SK-N-SH treated with all-trans-retinoic acid at 6 μM for 48 hours (cell line): ENCODE measurements around the gene JPH3.

ENCODE experiments used
- ATAC-seq: fragments of 200-7000 bp; cut with Tn5 transposase; 3 replicates; pipeline ENCODE4 v1.9.1; 2020; ENCODE audit warnings: mild to moderate bottlenecking, moderate library complexity
- ARNTL ChIP-seq: fragments of 450-650 bp; formaldehyde crosslinking; IDR thresholded peaks from 2 replicates; pipeline ENCODE4 v1.5.0; 2020; ENCODE audit warnings: low read depth, mild to moderate bottlenecking, moderate library complexity, borderline replicate concordance
- BACH2 ChIP-seq: fragments of 250-450 bp; sonication (Bioruptor Pico); IDR thresholded peaks from 2 replicates; pipeline ENCODE4 v1.9.0; 2021; ENCODE audit warnings: mild to moderate bottlenecking, borderline replicate concordance
- CSDC2 ChIP-seq: fragments of 250-450 bp; sonication (Bioruptor Pico); IDR thresholded peaks from 2 replicates; pipeline ENCODE4 v1.5.0; 2020; ENCODE audit warnings: mild to moderate bottlenecking, moderate library complexity
- ESRRG ChIP-seq: fragments of 250-450 bp; sonication (Bioruptor Pico); IDR thresholded peaks from 2 replicates; pipeline ENCODE4 v1.6.1; 2021; ENCODE audit warnings: mild to moderate bottlenecking
- GLIS3 ChIP-seq: fragments of 250-450 bp; sonication (Bioruptor Pico); IDR thresholded peaks from 2 replicates; pipeline ENCODE4 v1.5.0; 2020; ENCODE audit warnings: mild to moderate bottlenecking, moderate library complexity
- ISL1 ChIP-seq: fragments of 250-450 bp; sonication (Bioruptor Pico); IDR thresholded peaks from 2 replicates; pipeline ENCODE4 v2.1.2; 2022; ENCODE audit warnings: mild to moderate bottlenecking, moderate library complexity
- OSR1 ChIP-seq: fragments of 250-450 bp; sonication (Bioruptor Pico); IDR thresholded peaks from 2 replicates; pipeline ENCODE4 v1.8.0; 2022; ENCODE audit warnings: moderate library complexity, mild to moderate bottlenecking, inconsistent platforms
- PPARA ChIP-seq: fragments of 250-450 bp; sonication (Bioruptor Pico); IDR thresholded peaks from 2 replicates; pipeline ENCODE4 v1.5.0; 2020; ENCODE audit warnings: mild to moderate bottlenecking, borderline replicate concordance
- RARB ChIP-seq: fragments of 250-450 bp; sonication (Bioruptor Pico); IDR thresholded peaks from 2 replicates; pipeline ENCODE4 v1.8.0; 2021; ENCODE audit warnings: mild to moderate bottlenecking, moderate library complexity
- TCF4 ChIP-seq: fragments of 250-450 bp; sonication (Bioruptor Pico); IDR thresholded peaks from 2 replicates; pipeline ENCODE4 v1.8.0; 2021; ENCODE audit warnings: mild to moderate bottlenecking, moderate library complexity, borderline replicate concordance
- ZC3H10 ChIP-seq: fragments of 250-450 bp; sonication (Bioruptor Pico); IDR thresholded peaks from 2 replicates; pipeline ENCODE4 v1.5.1; 2021; ENCODE audit warnings: mild to moderate bottlenecking, moderate library complexity
- ZFP3 ChIP-seq: fragments of 250-450 bp; sonication (Bioruptor Pico); IDR thresholded peaks from 2 replicates; pipeline ENCODE4 v1.5.0; 2020; ENCODE audit warnings: mild to moderate bottlenecking, moderate library complexity
- ZNF565 ChIP-seq: fragments of 450-650 bp; formaldehyde crosslinking; conservative IDR thresholded peaks from 2 replicates; pipeline ENCODE4 v1.5.0; 2020; ENCODE audit warnings: low read depth, mild to moderate bottlenecking, moderate library complexity
- ZNF8 ChIP-seq: fragments of 450-650 bp; formaldehyde crosslinking; IDR thresholded peaks from 2 replicates; pipeline ENCODE4 v1.5.0; 2020; ENCODE audit warnings: mild to moderate bottlenecking, moderate library complexity
- TF ChIP-seq, protein P1 (sequence below): fragments of 250-450 bp; sonication (Bioruptor Pico); IDR thresholded peaks from 2 replicates; pipeline ENCODE4 v1.5.1; 2020; ENCODE audit warnings: low read depth, mild to moderate bottlenecking, moderate library complexity
- TF ChIP-seq, protein P2 (sequence below): fragments of 250-450 bp; sonication (Bioruptor Pico); IDR thresholded peaks from 2 replicates; pipeline ENCODE4 v1.5.0; 2020; ENCODE audit warnings: mild to moderate bottlenecking, moderate library complexity
- TF ChIP-seq, protein P3 (sequence below): fragments of 250-450 bp; sonication (Bioruptor Pico); IDR thresholded peaks from 2 replicates; pipeline ENCODE4 v1.5.1; 2021; ENCODE audit warnings: mild to moderate bottlenecking, moderate library complexity
- TF ChIP-seq, protein P4 (sequence below): fragments of 250-450 bp; sonication (Bioruptor Pico); IDR thresholded peaks from 2 replicates; pipeline ENCODE4 v1.8.0; 2020; ENCODE audit warnings: mild to moderate bottlenecking, moderate library complexity, borderline replicate concordance
- TF ChIP-seq, protein P5 (sequence below): fragments of 250-450 bp; sonication (Bioruptor Pico); IDR thresholded peaks from 2 replicates; pipeline ENCODE4 v1.8.0; 2021; ENCODE audit warnings: low read depth, mild to moderate bottlenecking, moderate library complexity, borderline replicate concordance

The JPH3 gene

DNA sequence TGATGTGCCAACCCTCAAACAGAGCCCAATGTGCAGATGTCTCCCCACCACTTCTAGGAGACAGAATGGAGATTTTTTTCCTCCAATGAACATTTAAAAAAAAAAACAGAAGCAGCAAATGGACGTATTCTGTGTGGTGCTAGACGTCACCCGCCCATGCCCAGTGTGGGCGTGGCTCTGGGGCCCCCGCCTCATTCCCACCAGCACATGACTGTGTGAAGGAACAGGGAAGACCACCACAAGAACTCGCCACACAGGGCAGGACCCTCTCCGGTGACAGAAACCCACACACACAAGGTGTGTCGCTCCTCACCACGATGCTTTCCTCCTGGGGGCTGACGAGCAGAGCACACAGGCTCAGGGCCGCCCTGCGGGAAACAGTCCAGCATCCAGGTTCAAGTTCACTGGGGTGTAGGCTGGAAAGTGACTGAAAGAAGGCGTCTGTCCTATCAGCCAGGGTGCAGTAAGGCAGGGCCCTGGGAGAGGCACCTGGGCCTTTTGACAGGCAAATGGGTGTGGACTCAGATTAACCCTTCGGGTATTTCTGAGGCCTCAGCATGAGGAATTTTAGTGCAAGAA is 110.0 kb downstream of the JPH3 start:
- no peak for ATAC-seq
- TF ChIP-seq, protein P1, sequence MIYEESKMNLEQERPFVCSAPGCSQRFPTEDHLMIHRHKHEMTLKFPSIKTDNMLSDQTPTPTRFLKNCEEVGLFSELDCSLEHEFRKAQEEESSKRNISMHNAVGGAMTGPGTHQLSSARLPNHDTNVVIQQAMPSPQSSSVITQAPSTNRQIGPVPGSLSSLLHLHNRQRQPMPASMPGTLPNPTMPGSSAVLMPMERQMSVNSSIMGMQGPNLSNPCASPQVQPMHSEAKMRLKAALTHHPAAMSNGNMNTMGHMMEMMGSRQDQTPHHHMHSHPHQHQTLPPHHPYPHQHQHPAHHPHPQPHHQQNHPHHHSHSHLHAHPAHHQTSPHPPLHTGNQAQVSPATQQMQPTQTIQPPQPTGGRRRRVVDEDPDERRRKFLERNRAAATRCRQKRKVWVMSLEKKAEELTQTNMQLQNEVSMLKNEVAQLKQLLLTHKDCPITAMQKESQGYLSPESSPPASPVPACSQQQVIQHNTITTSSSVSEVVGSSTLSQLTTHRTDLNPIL (CRISPR knock-in tag), result no peak
- TF ChIP-seq ZC3H10 (CRISPR knock-in tag) (no peak), ISL1 (CRISPR knock-in tag) (no peak), CSDC2 (no peak), PPARA (CRISPR knock-in tag) (no peak), OSR1 (CRISPR knock-in tag) (no peak), TCF4 (CRISPR knock-in tag) (no peak)
- TF ChIP-seq, protein P2, sequence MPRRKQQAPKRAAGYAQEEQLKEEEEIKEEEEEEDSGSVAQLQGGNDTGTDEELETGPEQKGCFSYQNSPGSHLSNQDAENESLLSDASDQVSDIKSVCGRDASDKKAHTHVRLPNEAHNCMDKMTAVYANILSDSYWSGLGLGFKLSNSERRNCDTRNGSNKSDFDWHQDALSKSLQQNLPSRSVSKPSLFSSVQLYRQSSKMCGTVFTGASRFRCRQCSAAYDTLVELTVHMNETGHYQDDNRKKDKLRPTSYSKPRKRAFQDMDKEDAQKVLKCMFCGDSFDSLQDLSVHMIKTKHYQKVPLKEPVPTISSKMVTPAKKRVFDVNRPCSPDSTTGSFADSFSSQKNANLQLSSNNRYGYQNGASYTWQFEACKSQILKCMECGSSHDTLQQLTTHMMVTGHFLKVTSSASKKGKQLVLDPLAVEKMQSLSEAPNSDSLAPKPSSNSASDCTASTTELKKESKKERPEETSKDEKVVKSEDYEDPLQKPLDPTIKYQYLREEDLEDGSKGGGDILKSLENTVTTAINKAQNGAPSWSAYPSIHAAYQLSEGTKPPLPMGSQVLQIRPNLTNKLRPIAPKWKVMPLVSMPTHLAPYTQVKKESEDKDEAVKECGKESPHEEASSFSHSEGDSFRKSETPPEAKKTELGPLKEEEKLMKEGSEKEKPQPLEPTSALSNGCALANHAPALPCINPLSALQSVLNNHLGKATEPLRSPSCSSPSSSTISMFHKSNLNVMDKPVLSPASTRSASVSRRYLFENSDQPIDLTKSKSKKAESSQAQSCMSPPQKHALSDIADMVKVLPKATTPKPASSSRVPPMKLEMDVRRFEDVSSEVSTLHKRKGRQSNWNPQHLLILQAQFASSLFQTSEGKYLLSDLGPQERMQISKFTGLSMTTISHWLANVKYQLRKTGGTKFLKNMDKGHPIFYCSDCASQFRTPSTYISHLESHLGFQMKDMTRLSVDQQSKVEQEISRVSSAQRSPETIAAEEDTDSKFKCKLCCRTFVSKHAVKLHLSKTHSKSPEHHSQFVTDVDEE (CRISPR knock-in tag), result no peak

DNA sequence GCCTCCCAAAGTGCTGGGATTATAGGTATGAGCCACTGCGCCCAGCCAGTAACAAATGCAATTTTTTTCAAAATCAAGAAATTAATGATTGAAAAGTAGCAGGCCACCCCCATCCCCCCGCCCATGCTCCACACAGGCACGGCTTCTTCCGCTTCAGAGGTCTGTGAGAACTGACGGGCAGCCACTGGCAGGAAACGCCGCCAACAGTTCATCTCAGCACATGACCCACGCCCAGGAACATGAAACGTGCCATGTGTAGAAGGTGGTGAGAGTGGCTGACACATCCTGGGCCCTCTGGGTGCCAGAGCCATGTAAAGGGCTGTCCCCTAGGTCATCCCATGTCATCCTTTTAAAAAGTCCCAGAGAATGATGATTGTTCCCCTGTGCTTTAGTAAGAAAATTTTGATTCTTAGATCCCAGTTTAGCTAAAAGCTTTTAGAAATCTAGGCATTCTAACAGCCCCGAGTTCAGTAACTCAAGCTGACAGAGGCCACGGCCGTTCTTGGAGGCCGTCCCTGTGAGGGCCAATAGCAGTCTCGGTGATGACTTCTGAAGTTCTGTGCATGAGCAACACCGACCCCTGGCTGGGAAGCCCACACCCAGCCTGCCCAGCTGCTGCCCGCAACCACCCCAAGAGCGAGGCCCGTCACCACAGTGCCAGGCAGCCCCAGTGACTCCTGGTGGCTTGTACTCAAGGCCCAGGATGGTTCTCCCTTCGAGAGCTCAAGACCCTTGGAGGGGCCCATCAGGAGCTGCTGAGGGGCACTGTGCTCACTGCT is 111.3 kb downstream of the JPH3 start:
- no peak for ATAC-seq
- TF ChIP-seq BACH2 (CRISPR knock-in tag), result no peak
- no peak for TF ChIP-seq ZNF565 (CRISPR knock-in tag)
- no peak for TF ChIP-seq GLIS3 (CRISPR knock-in tag)
- TF ChIP-seq, protein P2 (CRISPR knock-in tag), result no peak
- no peak for TF ChIP-seq ESRRG (CRISPR knock-in tag)
- TF ChIP-seq ZFP3 (CRISPR knock-in tag), result no peak
- TF ChIP-seq CSDC2, result no peak
- no peak for TF ChIP-seq ARNTL
- TF ChIP-seq ZC3H10 (CRISPR knock-in tag), result no peak
- TF ChIP-seq, protein P3, sequence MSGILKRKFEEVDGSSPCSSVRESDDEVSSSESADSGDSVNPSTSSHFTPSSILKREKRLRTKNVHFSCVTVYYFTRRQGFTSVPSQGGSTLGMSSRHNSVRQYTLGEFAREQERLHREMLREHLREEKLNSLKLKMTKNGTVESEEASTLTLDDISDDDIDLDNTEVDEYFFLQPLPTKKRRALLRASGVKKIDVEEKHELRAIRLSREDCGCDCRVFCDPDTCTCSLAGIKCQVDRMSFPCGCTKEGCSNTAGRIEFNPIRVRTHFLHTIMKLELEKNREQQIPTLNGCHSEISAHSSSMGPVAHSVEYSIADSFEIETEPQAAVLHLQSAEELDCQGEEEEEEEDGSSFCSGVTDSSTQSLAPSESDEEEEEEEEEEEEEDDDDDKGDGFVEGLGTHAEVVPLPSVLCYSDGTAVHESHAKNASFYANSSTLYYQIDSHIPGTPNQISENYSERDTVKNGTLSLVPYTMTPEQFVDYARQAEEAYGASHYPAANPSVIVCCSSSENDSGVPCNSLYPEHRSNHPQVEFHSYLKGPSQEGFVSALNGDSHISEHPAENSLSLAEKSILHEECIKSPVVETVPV (CRISPR knock-in tag), result no peak
- TF ChIP-seq, protein P4, sequence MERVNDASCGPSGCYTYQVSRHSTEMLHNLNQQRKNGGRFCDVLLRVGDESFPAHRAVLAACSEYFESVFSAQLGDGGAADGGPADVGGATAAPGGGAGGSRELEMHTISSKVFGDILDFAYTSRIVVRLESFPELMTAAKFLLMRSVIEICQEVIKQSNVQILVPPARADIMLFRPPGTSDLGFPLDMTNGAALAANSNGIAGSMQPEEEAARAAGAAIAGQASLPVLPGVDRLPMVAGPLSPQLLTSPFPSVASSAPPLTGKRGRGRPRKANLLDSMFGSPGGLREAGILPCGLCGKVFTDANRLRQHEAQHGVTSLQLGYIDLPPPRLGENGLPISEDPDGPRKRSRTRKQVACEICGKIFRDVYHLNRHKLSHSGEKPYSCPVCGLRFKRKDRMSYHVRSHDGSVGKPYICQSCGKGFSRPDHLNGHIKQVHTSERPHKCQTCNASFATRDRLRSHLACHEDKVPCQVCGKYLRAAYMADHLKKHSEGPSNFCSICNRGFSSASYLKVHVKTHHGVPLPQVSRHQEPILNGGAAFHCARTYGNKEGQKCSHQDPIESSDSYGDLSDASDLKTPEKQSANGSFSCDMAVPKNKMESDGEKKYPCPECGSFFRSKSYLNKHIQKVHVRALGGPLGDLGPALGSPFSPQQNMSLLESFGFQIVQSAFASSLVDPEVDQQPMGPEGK, result no peak
- no peak for TF ChIP-seq RARB (CRISPR knock-in tag)
- TF ChIP-seq PPARA (CRISPR knock-in tag), result no peak
- no peak for TF ChIP-seq ISL1 (CRISPR knock-in tag)
- TF ChIP-seq OSR1 (CRISPR knock-in tag), result no peak
- TF ChIP-seq, protein P5, sequence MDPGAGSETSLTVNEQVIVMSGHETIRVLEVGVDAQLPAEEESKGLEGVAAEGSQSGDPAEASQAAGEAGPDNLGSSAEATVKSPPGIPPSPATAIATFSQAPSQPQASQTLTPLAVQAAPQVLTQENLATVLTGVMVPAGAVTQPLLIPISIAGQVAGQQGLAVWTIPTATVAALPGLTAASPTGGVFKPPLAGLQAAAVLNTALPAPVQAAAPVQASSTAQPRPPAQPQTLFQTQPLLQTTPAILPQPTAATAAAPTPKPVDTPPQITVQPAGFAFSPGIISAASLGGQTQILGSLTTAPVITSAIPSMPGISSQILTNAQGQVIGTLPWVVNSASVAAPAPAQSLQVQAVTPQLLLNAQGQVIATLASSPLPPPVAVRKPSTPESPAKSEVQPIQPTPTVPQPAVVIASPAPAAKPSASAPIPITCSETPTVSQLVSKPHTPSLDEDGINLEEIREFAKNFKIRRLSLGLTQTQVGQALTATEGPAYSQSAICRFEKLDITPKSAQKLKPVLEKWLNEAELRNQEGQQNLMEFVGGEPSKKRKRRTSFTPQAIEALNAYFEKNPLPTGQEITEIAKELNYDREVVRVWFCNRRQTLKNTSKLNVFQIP, result no peak
- no peak for TF ChIP-seq ZNF8
- TF ChIP-seq, all 23 proteins: peak for 0
